Sigmoid colon (tissue), 7 donors: ENCODE results near the gene CHN2. TPM values are rescaled to one million over a fixed set of nuclear protein-coding genes. Genes with fewer than 3 reads are reported as not detected.

Experiments used
- DNase-seq: peaks from one replicate; pipeline ENCODE4 v3.0.0-alpha.2; 2019
- H3K27ac ChIP-seq, 4 donors: fragments of 200-600 bp; sonication (generic); one replicate each; pipeline ENCODE4 v1.5.1; 2016 to 2019; ENCODE audit warnings: mild to moderate bottlenecking in 1 of 4
- H3K27me3 ChIP-seq, 3 donors: fragments of 200-600 bp; sonication (generic); one replicate each; pipeline ENCODE4 v1.5.1; 2019; ENCODE audit warnings: mild to moderate bottlenecking in 1 of 3
- H3K36me3 ChIP-seq, 4 donors: fragments of 200-600 bp; sonication (generic); one replicate each; pipeline ENCODE4 v1.5.1; 2016 to 2019
- H3K4me1 ChIP-seq, 4 donors: fragments of 200-600 bp; sonication (generic); one replicate each; pipeline ENCODE4 v1.5.1; 2017 to 2019
- H3K4me3 ChIP-seq, 4 donors: fragments of 200-600 bp; sonication (generic); one replicate each; pipeline ENCODE4 v1.5.1; 2017 to 2019; ENCODE audit warnings: mild to moderate bottlenecking in 2 of 4, moderate library complexity in 1 of 4
- H3K9me3 ChIP-seq, 4 donors: fragments of 200-600 bp in 3 of 4; sonication (generic) in 3 of 4; one replicate each; pipeline versions ENCODE4 v1.5.1 to v1.6.1; 2013 to 2019
- CTCF ChIP-seq, 4 experiments: fragments of 450-650 bp in 3 of 4; fragments of 200-600 bp in 1 of 4; IDR thresholded peaks; one replicate each; pipeline ENCODE4 v1.5.1; 2016 to 2019; ENCODE audit warnings: antibody characterized with exemption in 4 of 4, mild to moderate bottlenecking in 3 of 4, moderate library complexity in 2 of 4
- EP300 ChIP-seq, 4 donors: sonication (generic); formaldehyde crosslinking; IDR thresholded peaks; one replicate each; pipeline ENCODE4 v1.6.1; 2017; ENCODE audit warnings: antibody characterized with exemption in 4 of 4
- POLR2A ChIP-seq, 2 donors: fragments of 450-650 bp; IDR thresholded peaks; one replicate each; pipeline ENCODE4 v1.6.1; 2016; ENCODE audit warnings: antibody characterized with exemption in 2 of 2, mild to moderate bottlenecking in 2 of 2, moderate library complexity in 2 of 2
- POLR2AphosphoS5 ChIP-seq, 4 donors: sonication (generic); formaldehyde crosslinking; IDR thresholded peaks; one replicate each; pipeline ENCODE4 v1.6.1; 2017; ENCODE audit warnings: antibody characterized with exemption in 4 of 4
- WGBS, 2 donors: extraction: QIAGEN DNeasy Blood & Tissue Kit; methylation state at CpG; one replicate each; pipeline ENCODE4 v1.1.7; 2013; 5-methylcytosine and 5-hydroxymethylcytosine counted together
- intact Hi-C: fragments of 100-400 bp; cut with DNase I; formaldehyde crosslinking; loops from one replicate; pipeline ENCODE4 v1.15.1; 2023
- polyA plus RNA-seq, 3 donors: library from polyadenylated mRNA; stranded (reverse); fragments of 200-250 nt; gene quantifications; one replicate each; pipeline ENCODE4 v1.2.3, GENCODE V29; 2013
- total RNA-seq, 4 donors: library from RNA; depleted of rRNA; stranded (reverse); fragments of >200 nt; gene quantifications; one replicate each; pipeline ENCODE4 v1.1.0, GENCODE V29; 2016
- donor health status: healthy with polysubstance abuse.
- donor health status: Bipolar disorder and iron deficiency.
- donor health status: healthy.

The CHN2 gene
- total and polyA plus RNA-seq, 7 donors: 4.2 to 37.7 (median 15.8) TPM

GRCh38 chr7:29149036-29149435 is 45.5 kb upstream of the CHN2 start:
- Histone ChIP-seq H3K27me3 (peaks cover 0 to 33% (median 18%) of the 10 kb centered on the region in 3 donors), H3K9me3 (no peaks in the 10 kb centered on the region), H3K36me3 (no peaks in the 10 kb centered on the region), H3K4me1 (peaks cover 0 to 17% (median 14%) of the 10 kb centered on the region in 4 donors), H3K4me3 (no peak overlapping the region), H3K27ac (no peak overlapping the region)
- DNase-seq: no peak
- 90 to 92% methylated on average over 12 of the region's 12 CpGs for WGBS, 2 donors
- intact Hi-C loops: no loop called here
- no peak for TF ChIP-seq EP300 (IDR thresholded peaks at IDR 0.05)
- no peak for TF ChIP-seq POLR2A (IDR thresholded peaks at IDR 0.05)

- Histone ChIP-seq H3K4me3 (no peak overlapping the region), H3K36me3 (no peaks in the 10 kb centered on the region), H3K27me3 (peaks cover 0 to 16% (median 9%) of the 10 kb centered on the region in 3 donors), H3K9me3 (no peaks in the 10 kb centered on the region), H3K4me1 (peaks cover 0 to 14% (median 13%) of the 10 kb centered on the region in 4 donors), H3K27ac (no peak overlapping the region)
- 68 to 71% methylated on average over 2 of the region's 2 CpGs for WGBS, 2 donors
- DNase-seq: no peak
- TF ChIP-seq POLR2AphosphoS5 (IDR thresholded peaks at IDR 0.05) (no peak), CTCF (IDR thresholded peaks at IDR 0.05) (no peak), POLR2A (IDR thresholded peaks at IDR 0.05) (no peak), EP300 (IDR thresholded peaks at IDR 0.05) (no peak)
- intact Hi-C loops: no loop called here
These were observed 43.7 kb upstream of the CHN2 start for GRCh38 chr7:29150856-29151255.

DNA sequence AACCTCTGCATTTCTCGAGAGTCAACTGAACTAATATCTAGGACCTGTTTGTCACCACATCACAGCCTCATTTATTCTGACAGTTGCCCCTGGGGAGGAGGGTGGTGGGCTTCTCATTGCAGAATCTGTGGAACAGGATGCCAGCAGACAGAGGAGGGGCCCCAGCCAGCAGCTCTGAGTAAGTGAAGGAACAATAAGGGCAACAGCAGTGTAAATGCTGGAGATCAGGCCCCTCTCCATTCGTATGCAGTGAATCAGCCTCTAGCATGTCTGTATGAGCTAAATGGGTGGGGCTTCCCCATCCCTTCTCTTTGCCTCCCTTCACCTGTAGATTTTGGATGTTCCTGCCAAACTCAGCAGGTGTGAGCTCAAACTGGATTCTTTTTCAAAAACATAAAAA is 40.5 kb upstream of the CHN2 start:
- intact Hi-C loops: no loop called here
- Histone ChIP-seq H3K27ac (no peak overlapping the region), H3K4me3 (no peak overlapping the region), H3K4me1 (no peaks in the 10 kb centered on the region), H3K36me3 (no peaks in the 10 kb centered on the region), H3K9me3 (no peaks in the 10 kb centered on the region), H3K27me3 (no peaks in the 10 kb centered on the region)
- no peak for DNase-seq
- no peak for TF ChIP-seq POLR2A (IDR thresholded peaks at IDR 0.05)
- no peak for TF ChIP-seq POLR2AphosphoS5 (IDR thresholded peaks at IDR 0.05)
- TF ChIP-seq EP300 (IDR thresholded peaks at IDR 0.05): no peak
- no peak for TF ChIP-seq CTCF (IDR thresholded peaks at IDR 0.05)
- WGBS, 2 donors: 93 to 97% methylated on average over 2 of the region's 2 CpGs

- Histone ChIP-seq H3K4me3 (no peak overlapping the region), H3K27me3 (no peaks in the 10 kb centered on the region), H3K9me3 (no peaks in the 10 kb centered on the region), H3K4me1 (no peaks in the 10 kb centered on the region), H3K36me3 (no peaks in the 10 kb centered on the region), H3K27ac (no peak overlapping the region)
- WGBS, 2 donors: 50 to 59% methylated on average over 5 of the region's 5 CpGs
- DNase-seq: no peak
- TF ChIP-seq EP300 (IDR thresholded peaks at IDR 0.05): no peak
- no peak for TF ChIP-seq POLR2A (IDR thresholded peaks at IDR 0.05)
- no peak for TF ChIP-seq CTCF (IDR thresholded peaks at IDR 0.05)
- TF ChIP-seq POLR2AphosphoS5 (IDR thresholded peaks at IDR 0.05): no peak
- intact Hi-C loops: no loop called here
These were observed 37.6 kb upstream of the CHN2 start for GRCh38 chr7:29156907-29157452.

- intact Hi-C loops: no loop called here
- H3K27ac ChIP-seq: no peak overlapping the region
- no peak overlapping the region for H3K4me3 ChIP-seq
- no peaks in the 10 kb centered on the region for H3K9me3 ChIP-seq
- TF ChIP-seq EP300 (IDR thresholded peaks at IDR 0.05) (no peak), POLR2AphosphoS5 (IDR thresholded peaks at IDR 0.05) (no peak), CTCF (IDR thresholded peaks at IDR 0.05) (no peak), POLR2A (IDR thresholded peaks at IDR 0.05) (no peak)
- DNase-seq: no peak
- 70 to 80% methylated on average over 3 of the region's 3 CpGs for WGBS, 2 donors
- H3K36me3 ChIP-seq: no peaks in the 10 kb centered on the region
- H3K4me1 ChIP-seq: no peaks in the 10 kb centered on the region
- H3K27me3 ChIP-seq: no peaks in the 10 kb centered on the region
These were observed 35.7 kb upstream of the CHN2 start for GRCh38 chr7:29158795-29159423.
